Neural progenitor cell (in vitro differentiated cells): ENCODE results near the gene PPL. TPM values are rescaled to one million over a fixed set of nuclear protein-coding genes. Genes with fewer than 3 reads are reported as not detected.

Source experiments
- DNase-seq: peaks from one replicate; pipeline ENCODE4 v3.0.0-alpha.2; 2016; ENCODE audit warnings: low spot score
- H2AFZ ChIP-seq: fragments of 200-600 bp; sonication (generic); replicated peaks from 2 replicates; pipeline ENCODE4 v1.6.1; 2016; ENCODE audit warnings: antibody characterized with exemption
- H3F3A ChIP-seq: fragments of 200-600 bp; sonication (generic); 2 replicates; pipeline ENCODE4 v1.6.1; 2016; ENCODE audit warnings: antibody characterized with exemption, low read depth
- H3K27ac ChIP-seq: fragments of 200-600 bp; sonication (generic); 2 replicates; pipeline ENCODE4 v1.5.1; 2016; ENCODE audit warnings: mild to moderate bottlenecking
- H3K27me3 ChIP-seq: fragments of 200-600 bp; sonication (generic); 2 replicates; pipeline ENCODE4 v1.6.1; 2016; ENCODE audit warnings: mild to moderate bottlenecking, moderate library complexity
- H3K36me3 ChIP-seq: fragments of 200-600 bp; sonication (generic); 2 replicates; pipeline ENCODE4 v1.5.1; 2016
- H3K4me1 ChIP-seq: fragments of 200-600 bp; sonication (generic); 2 replicates; pipeline ENCODE4 v1.6.1; 2016; ENCODE audit warnings: mixed run types
- H3K4me2 ChIP-seq: fragments of 200-600 bp; sonication (generic); 2 replicates; pipeline ENCODE4 v1.6.1; 2016
- H3K4me3 ChIP-seq: fragments of 200-600 bp; sonication (generic); 2 replicates; pipeline ENCODE4 v1.5.1; 2016
- H3K79me2 ChIP-seq: fragments of 200-600 bp; sonication (generic); 2 replicates; pipeline ENCODE4 v1.6.1; 2016; ENCODE audit warnings: low read depth
- H3K9ac ChIP-seq: fragments of 200-600 bp; sonication (generic); 2 replicates; pipeline ENCODE4 v1.6.1; 2016
- H3K9me3 ChIP-seq: fragments of 200-600 bp; sonication (generic); 2 replicates; pipeline ENCODE4 v1.5.1; 2016; ENCODE audit warnings: low read depth
- H4K20me1 ChIP-seq: fragments of 200-600 bp; sonication (generic); 2 replicates; pipeline ENCODE4 v1.6.1; 2016; ENCODE audit warnings: low read depth
- H3K27ac Mint-ChIP-seq: 3 replicates; pipeline ENCODE4 v1.8.0; 2021; ENCODE audit warnings: mixed read lengths
- H3K27me3 Mint-ChIP-seq: 2 replicates; pipeline ENCODE4 v1.8.0; 2022; ENCODE audit warnings: low read depth, mild to moderate bottlenecking, inconsistent platforms, moderate library complexity, mixed read lengths; ENCODE audit not compliant: insufficient read depth
- H3K36me3 Mint-ChIP-seq: 3 replicates; pipeline ENCODE4 v1.8.0; 2021; ENCODE audit warnings: mixed read lengths
- H3K4me1 Mint-ChIP-seq: 3 replicates; pipeline ENCODE4 v1.8.0; 2021; ENCODE audit warnings: mixed read lengths
- H3K4me3 Mint-ChIP-seq: 3 replicates; pipeline ENCODE4 v1.8.0; 2021; ENCODE audit warnings: mild to moderate bottlenecking, moderate library complexity, mixed read lengths
- H3K9me3 Mint-ChIP-seq: 3 replicates; pipeline ENCODE4 v1.8.0; 2020; ENCODE audit warnings: mixed read lengths
- EZH2 ChIP-seq: fragments of 200-600 bp; sonication (generic); IDR thresholded peaks from 2 replicates; pipeline ENCODE4 v1.6.1; 2017; ENCODE audit warnings: antibody characterized with exemption, mild to moderate bottlenecking, moderate library complexity
- EZH2phosphoT487 ChIP-seq: fragments of 200-600 bp; sonication (generic); IDR thresholded peaks from 2 replicates; pipeline ENCODE4 v1.6.1; 2017; ENCODE audit warnings: antibody characterized with exemption
- total RNA-seq: library from RNA; depleted of rRNA; stranded (reverse); fragments of >200 nt; gene quantifications from 2 replicates; pipeline ENCODE4 v1.2.3, GENCODE V29; 2015; ENCODE audit warnings: low replicate concordance
- TF ChIP-seq, protein P1 (sequence below): fragments of 200-600 bp; sonication (generic); IDR thresholded peaks from 2 replicates; pipeline ENCODE4 v1.5.1; 2017; ENCODE audit warnings: antibody characterized with exemption, mild to moderate bottlenecking

PPL gene
- total RNA-seq, 1 donor from 2014 or later: 1.0 TPM

DNA sequence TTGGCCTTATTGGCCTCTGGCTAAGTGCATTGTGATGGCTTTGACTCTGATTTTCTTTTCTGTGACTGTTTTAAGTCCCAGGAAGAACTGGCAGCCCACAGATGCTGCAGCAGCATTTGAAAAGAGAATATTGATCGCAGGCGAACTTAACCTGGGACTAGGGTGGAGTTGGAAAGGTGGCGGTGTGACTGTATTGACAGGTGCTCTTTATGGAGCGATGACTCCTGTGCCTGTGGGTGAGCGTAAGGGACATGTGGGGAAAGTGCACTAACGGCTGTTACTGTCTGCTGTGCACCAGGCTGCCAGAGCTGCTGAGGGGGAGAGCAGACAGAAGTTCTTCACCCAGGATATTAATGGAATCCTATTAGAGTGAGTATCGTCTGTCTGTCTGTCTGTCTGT is 68.4 kb downstream of the PPL start:
- H3K36me3 ChIP-seq: no peaks in the 10 kb centered on the region
- no peak overlapping the region for H3K4me2 ChIP-seq
- Mint-ChIP-seq H3K27me3 (peaks cover 4% of the 10 kb centered on the region), H3K4me3 (no peak overlapping the region), H3K27ac (no peak overlapping the region), H3K4me1 (no peaks in the 10 kb centered on the region), H3K36me3 (peaks cover 21% of the 10 kb centered on the region), H3K9me3 (no peaks in the 10 kb centered on the region)
- H3K27me3 ChIP-seq: no peaks in the 10 kb centered on the region
- H2AFZ ChIP-seq: no peak overlapping the region
- no peak overlapping the region for H3K9ac ChIP-seq
- H4K20me1 ChIP-seq: peaks cover 45% of the 10 kb centered on the region
- H3K4me3 ChIP-seq: no peak overlapping the region
- H3K79me2 ChIP-seq: peaks cover 54% of the 10 kb centered on the region
- H3K9me3 ChIP-seq: no peaks in the 10 kb centered on the region
- DNase-seq: no peak
- TF ChIP-seq, protein P1, sequence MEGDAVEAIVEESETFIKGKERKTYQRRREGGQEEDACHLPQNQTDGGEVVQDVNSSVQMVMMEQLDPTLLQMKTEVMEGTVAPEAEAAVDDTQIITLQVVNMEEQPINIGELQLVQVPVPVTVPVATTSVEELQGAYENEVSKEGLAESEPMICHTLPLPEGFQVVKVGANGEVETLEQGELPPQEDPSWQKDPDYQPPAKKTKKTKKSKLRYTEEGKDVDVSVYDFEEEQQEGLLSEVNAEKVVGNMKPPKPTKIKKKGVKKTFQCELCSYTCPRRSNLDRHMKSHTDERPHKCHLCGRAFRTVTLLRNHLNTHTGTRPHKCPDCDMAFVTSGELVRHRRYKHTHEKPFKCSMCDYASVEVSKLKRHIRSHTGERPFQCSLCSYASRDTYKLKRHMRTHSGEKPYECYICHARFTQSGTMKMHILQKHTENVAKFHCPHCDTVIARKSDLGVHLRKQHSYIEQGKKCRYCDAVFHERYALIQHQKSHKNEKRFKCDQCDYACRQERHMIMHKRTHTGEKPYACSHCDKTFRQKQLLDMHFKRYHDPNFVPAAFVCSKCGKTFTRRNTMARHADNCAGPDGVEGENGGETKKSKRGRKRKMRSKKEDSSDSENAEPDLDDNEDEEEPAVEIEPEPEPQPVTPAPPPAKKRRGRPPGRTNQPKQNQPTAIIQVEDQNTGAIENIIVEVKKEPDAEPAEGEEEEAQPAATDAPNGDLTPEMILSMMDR: no peak
- TF ChIP-seq EZH2 (no peak), EZH2phosphoT487 (no peak)
- no peaks in the 10 kb centered on the region for H3F3A ChIP-seq
- no peaks in the 10 kb centered on the region for H3K4me1 ChIP-seq
- H3K27ac ChIP-seq: no peak overlapping the region

DNA sequence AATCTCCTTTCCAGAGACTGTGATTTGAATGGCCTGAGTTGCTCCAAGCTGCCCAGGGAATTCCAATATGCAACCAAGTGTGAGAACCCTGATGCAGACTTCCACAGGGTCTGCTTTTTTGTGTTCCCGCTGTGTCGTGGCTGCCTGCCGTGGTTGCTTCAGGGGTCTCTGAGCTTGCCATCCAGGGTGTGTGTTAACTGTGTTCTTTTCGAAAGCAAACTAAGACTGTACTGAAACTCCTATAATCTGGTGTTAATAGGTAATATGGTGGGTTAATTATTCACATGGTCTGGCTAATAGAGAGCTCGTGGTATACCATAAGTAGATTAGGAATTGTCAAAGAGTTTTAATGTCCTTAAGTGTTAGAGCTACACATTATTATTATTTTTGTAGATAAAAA is 68.9 kb downstream of the PPL start:
- no peak overlapping the region for H2AFZ ChIP-seq
- H3K36me3 Mint-ChIP-seq: peaks cover 19% of the 10 kb centered on the region
- no peak overlapping the region for H3K27ac Mint-ChIP-seq
- H4K20me1 ChIP-seq: peaks cover 49% of the 10 kb centered on the region
- H3K4me2 ChIP-seq: no peak overlapping the region
- no peaks in the 10 kb centered on the region for H3K36me3 ChIP-seq
- H3K79me2 ChIP-seq: peaks cover 60% of the 10 kb centered on the region
- H3K9me3 Mint-ChIP-seq: no peaks in the 10 kb centered on the region
- no peaks in the 10 kb centered on the region for H3K9me3 ChIP-seq
- H3K27ac ChIP-seq: no peak overlapping the region
- peaks cover 5% of the 10 kb centered on the region for H3K27me3 Mint-ChIP-seq
- no peak overlapping the region for H3K9ac ChIP-seq
- DNase-seq: no peak
- no peaks in the 10 kb centered on the region for H3K27me3 ChIP-seq
- H3K4me3 Mint-ChIP-seq: no peak overlapping the region
- TF ChIP-seq EZH2phosphoT487: no peak
- TF ChIP-seq, protein P1: no peak
- TF ChIP-seq EZH2: no peak
- H3K4me1 ChIP-seq: no peaks in the 10 kb centered on the region
- H3K4me3 ChIP-seq: no peak overlapping the region
- H3K4me1 Mint-ChIP-seq: no peaks in the 10 kb centered on the region
- H3F3A ChIP-seq: no peaks in the 10 kb centered on the region

DNA sequence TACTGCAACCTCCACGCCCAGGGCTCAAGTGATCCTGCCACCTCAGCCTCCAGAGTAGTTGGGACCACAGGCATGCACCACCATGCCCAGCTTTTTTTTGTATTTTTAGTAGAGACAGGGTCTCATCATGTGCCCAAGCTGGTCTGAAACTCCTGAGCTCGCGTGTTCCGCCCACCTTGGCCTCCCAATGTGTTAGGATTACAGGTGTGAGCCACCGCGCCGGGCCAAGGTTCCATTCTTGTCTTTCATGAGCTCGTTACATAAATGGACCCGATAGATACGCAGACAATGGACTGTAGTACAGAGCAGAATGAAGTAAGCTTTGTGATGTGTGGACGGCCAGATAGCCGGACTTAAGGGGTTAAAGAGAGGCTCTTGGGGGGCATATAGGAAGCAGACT is 70.4 kb downstream of the PPL start:
- no peak overlapping the region for H3K4me3 ChIP-seq
- no peak overlapping the region for H2AFZ ChIP-seq
- no peaks in the 10 kb centered on the region for H3F3A ChIP-seq
- no peak for DNase-seq
- no peak overlapping the region for H3K9ac ChIP-seq
- TF ChIP-seq EZH2 (no peak), EZH2phosphoT487 (no peak)
- TF ChIP-seq, protein P1: no peak
- H3K9me3 ChIP-seq: no peaks in the 10 kb centered on the region
- no peaks in the 10 kb centered on the region for H3K4me1 ChIP-seq
- no peaks in the 10 kb centered on the region for H3K4me1 Mint-ChIP-seq
- no peak overlapping the region for H3K27ac ChIP-seq
- H4K20me1 ChIP-seq: peaks cover 59% of the 10 kb centered on the region
- H3K36me3 Mint-ChIP-seq: peaks cover 10% of the 10 kb centered on the region
- no peaks in the 10 kb centered on the region for H3K27me3 ChIP-seq
- H3K9me3 Mint-ChIP-seq: no peaks in the 10 kb centered on the region
- H3K27me3 Mint-ChIP-seq: peaks cover 5% of the 10 kb centered on the region
- H3K36me3 ChIP-seq: no peaks in the 10 kb centered on the region
- H3K4me3 Mint-ChIP-seq: no peak overlapping the region
- H3K27ac Mint-ChIP-seq: no peak overlapping the region
- H3K79me2 ChIP-seq: peaks cover 71% of the 10 kb centered on the region
- no peak overlapping the region for H3K4me2 ChIP-seq
